GM12878 (cell line): ENCODE results near the gene PERCC1.

Experiments
- CHD4 ChIP-seq: fragments of 200-600 bp; sonication (generic); IDR thresholded peaks from 2 replicates; pipeline ENCODE4 v1.6.1; 2016; ENCODE audit warnings: mild to moderate bottlenecking
- JUNB ChIP-seq: IDR thresholded peaks from 2 replicates; pipeline ENCODE4 v1.6.1; 2016; ENCODE audit warnings: antibody characterized with exemption, mild to moderate bottlenecking
- POLR2A ChIP-seq: IDR thresholded peaks from 2 replicates; pipeline ENCODE4 v1.6.1; 2011; ENCODE audit warnings: low read depth, mild to moderate bottlenecking, low read length
- POLR2AphosphoS5 ChIP-seq: IDR thresholded peaks from 2 replicates; pipeline ENCODE4 v1.6.1; 2011; ENCODE audit warnings: mild to moderate bottlenecking, low read length, inconsistent platforms
- RCOR1 ChIP-seq: conservative IDR thresholded peaks from 2 replicates; pipeline ENCODE4 v1.6.1; 2012; ENCODE audit warnings: low read depth, low read length, improper control_type of control experiment
- ZNF274 ChIP-seq: IDR thresholded peaks from one replicate; pipeline ENCODE4 v1.8.0; 2011; ENCODE audit not compliant: insufficient read length, insufficient read depth
- ZNF384 ChIP-seq: IDR thresholded peaks from 2 replicates; pipeline ENCODE4 v1.6.1; 2012; ENCODE audit warnings: low read depth, mild to moderate bottlenecking, low read length, improper control_type of control experiment, borderline replicate concordance
- ZZZ3 ChIP-seq: IDR thresholded peaks from 2 replicates; pipeline ENCODE4 v1.6.1; 2011; ENCODE audit warnings: low read depth; ENCODE audit not compliant: control insufficient read depth, insufficient read length
- TF ChIP-seq, protein P1 (sequence below), 3 experiments: IDR thresholded peaks in 2 of 3; conservative IDR thresholded peaks in 1 of 3; 2 replicates each; pipeline ENCODE4 v1.5.1; 2011; ENCODE audit warnings: low read depth in 3 of 3, low read length in 3 of 3, mild to moderate bottlenecking in 3 of 3, control low read depth in 2 of 3, moderate library complexity in 2 of 3, inconsistent platforms in 1 of 3, mixed read lengths in 1 of 3; ENCODE audit not compliant: control insufficient read depth in 2 of 3, insufficient read depth in 1 of 3; ENCODE audit errors: extremely low read depth in 1 of 3
- TF ChIP-seq, protein P2 (sequence below): IDR thresholded peaks from 2 replicates; pipeline ENCODE4 v1.6.1; 2012; ENCODE audit warnings: low read length, inconsistent platforms

DNA sequence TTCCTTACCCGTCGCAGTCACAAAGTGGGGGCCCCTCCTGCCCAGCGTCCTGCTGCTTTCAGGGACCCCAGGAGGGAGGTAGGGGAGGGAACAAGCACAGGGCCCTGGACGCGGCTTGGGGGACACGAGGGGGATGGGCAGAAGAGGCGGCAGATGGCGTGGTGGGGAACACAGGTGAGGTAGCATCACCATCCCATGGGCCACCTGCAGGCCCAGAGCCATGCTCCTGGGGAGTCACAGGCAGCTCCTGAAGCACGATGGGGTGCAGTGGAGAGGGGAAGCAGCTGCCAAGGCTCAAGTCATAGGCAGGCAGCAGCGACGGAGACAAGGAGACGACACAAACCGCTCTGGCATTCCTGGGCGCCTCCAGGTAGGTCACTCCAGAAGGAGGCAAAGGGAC, 27.1 kb upstream of the PERCC1 start:
- TF ChIP-seq ZNF274 (no peak), RCOR1 (no peak), POLR2A (no peak), POLR2AphosphoS5 (no peak), ZNF384 (no peak), CHD4 (no peak), ZZZ3 (no peak), JUNB (no peak)
- TF ChIP-seq, protein P1, sequence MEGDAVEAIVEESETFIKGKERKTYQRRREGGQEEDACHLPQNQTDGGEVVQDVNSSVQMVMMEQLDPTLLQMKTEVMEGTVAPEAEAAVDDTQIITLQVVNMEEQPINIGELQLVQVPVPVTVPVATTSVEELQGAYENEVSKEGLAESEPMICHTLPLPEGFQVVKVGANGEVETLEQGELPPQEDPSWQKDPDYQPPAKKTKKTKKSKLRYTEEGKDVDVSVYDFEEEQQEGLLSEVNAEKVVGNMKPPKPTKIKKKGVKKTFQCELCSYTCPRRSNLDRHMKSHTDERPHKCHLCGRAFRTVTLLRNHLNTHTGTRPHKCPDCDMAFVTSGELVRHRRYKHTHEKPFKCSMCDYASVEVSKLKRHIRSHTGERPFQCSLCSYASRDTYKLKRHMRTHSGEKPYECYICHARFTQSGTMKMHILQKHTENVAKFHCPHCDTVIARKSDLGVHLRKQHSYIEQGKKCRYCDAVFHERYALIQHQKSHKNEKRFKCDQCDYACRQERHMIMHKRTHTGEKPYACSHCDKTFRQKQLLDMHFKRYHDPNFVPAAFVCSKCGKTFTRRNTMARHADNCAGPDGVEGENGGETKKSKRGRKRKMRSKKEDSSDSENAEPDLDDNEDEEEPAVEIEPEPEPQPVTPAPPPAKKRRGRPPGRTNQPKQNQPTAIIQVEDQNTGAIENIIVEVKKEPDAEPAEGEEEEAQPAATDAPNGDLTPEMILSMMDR (IDR thresholded peaks at IDR 0.05 in 2 of 3, conservative IDR thresholded peaks at IDR 0.05 in 1 of 3; ENCODE audit: control insufficient read depth in 2 of 3, extremely low read depth in 1 of 3, insufficient read depth in 1 of 3, low read depth in 3 of 3, low read length in 3 of 3): no peak
- TF ChIP-seq, protein P2, sequence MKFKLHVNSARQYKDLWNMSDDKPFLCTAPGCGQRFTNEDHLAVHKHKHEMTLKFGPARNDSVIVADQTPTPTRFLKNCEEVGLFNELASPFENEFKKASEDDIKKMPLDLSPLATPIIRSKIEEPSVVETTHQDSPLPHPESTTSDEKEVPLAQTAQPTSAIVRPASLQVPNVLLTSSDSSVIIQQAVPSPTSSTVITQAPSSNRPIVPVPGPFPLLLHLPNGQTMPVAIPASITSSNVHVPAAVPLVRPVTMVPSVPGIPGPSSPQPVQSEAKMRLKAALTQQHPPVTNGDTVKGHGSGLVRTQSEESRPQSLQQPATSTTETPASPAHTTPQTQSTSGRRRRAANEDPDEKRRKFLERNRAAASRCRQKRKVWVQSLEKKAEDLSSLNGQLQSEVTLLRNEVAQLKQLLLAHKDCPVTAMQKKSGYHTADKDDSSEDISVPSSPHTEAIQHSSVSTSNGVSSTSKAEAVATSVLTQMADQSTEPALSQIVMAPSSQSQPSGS: no peak
